IPS-18c (cell line): Measurements from ENCODE around the gene RBM4.

Source experiments
- H3K4me3 ChIP-seq: 2 replicates; pipeline ENCODE4 v1.7.0; 2013; ENCODE audit warnings: low read depth, mild to moderate bottlenecking, low read length, moderate library complexity; ENCODE audit not compliant: insufficient read depth
- H3K9me3 ChIP-seq: one replicate; pipeline ENCODE4 v1.6.1; 2013; ENCODE audit warnings: mild to moderate bottlenecking, low read length, moderate library complexity; ENCODE audit not compliant: control insufficient read depth, insufficient read depth

The RBM4 gene

DNA sequence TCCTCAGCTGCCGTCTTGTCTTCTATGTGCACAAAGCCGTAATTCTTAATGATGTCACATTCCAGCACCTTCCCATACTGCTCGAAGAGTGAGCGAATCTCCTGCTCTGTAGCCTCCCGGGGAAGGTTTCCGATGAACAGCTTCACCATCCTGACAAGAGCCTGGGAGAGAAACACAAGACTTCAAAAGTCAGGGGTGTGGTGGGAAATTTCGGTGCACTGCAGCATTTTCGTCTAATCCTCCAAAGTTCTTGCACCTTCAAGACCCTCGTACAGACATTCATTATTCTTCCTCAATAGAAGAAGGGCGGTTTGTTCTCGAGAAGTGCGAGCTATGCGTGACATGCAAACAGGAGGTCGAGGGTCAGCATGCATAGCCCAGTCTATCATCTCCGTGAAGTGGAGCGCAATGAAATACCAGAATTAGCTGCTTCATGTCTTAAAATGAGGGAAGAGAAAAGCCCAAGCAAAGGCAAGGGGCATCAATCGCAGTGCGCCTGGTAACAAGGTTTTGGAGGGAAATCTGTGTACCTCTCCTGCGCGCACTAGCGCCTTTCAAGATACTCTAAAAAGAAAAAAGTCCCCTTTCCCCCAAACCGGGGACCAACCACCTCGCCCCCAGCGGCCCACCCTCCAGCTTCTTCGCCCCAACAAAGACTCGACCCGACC is 38.6 kb downstream of the RBM4 start:
- Histone ChIP-seq H3K4me3 (peak overlapping the region; percentile 75), H3K9me3 (no peaks in the 10 kb centered on the region)

DNA sequence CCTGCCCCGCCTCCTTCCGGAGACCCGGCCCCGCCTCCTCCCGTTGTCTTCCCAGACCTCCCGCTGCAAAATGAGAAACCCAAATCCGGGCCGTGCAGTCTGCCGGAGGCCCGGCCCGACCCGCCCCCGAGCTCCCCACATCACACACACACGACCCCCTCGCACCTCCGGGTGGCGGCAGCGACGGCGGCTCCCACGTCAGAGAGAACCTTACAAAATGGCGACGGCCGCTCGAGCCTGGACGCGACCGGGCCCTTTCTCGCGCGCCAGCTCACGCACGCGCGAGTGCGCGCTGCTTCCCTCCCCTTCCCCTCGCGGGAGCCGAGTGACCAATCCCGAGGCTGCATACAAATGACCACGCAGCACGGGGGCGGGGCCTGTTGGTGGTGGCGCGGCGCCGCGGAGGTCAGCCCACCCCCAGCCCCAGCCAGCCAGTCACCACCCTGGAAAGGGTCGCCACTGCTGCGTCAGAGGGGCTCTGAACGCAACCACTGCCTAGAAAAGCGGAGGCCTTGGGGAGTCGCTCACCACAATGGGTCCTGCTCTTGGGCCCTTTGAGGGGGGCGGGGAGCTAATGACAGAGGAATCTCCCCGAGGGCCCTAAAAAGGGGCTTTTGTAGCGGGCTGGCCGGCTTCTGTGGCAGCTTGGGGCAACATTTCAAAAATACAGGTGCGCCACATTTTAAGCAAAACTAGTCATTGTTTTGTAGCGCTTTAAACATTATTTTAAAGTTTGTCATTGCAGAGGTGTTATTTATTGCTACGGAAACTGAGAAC is 39.3 kb downstream of the RBM4 start, which contains the start of gene RBM4B:
RBM4B (minus strand) TSS at position 289 of the 777 bp plus-strand sequence. CDS start 808 bp downstream, outside the sequence.
- peak within 1 kb of the TSS; percentile 75 for H3K4me3 ChIP-seq
- H3K9me3 ChIP-seq: no peaks in the 10 kb centered on the region

DNA sequence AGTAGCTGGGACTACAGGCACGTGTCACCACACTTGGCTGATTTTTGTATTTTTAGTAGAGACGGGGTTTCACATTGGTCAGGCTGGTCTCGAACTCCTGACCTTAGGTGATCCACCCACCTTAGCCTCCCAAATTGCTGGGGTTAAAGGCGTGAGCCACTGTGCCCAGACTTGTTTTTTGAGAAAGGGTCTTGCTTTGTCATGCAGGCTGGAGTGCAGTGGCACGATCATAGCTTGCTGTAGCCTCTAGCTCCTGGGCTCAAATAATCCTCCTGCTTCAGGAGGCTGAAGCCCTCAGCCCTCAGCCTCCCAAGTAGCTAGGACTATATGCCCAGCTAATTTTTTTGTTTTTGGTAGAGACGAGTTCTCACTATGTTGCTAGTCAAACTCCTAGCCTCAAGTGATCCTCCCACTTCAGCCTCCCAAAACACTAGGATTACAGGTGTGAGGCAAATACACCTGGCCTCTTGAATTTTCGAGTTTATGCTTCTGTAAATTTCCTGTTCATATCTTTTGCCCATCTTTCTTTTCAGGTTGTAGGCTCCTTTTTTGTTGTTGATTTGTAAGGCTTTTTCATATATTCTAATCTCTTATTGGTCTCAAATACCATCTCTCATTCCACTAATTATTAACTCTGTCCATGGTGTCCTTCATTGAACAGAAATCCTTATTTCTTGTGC is 42.6 kb downstream of the RBM4 start:
- H3K4me3 ChIP-seq: no peak overlapping the region
- H3K9me3 ChIP-seq: no peaks in the 10 kb centered on the region

DNA sequence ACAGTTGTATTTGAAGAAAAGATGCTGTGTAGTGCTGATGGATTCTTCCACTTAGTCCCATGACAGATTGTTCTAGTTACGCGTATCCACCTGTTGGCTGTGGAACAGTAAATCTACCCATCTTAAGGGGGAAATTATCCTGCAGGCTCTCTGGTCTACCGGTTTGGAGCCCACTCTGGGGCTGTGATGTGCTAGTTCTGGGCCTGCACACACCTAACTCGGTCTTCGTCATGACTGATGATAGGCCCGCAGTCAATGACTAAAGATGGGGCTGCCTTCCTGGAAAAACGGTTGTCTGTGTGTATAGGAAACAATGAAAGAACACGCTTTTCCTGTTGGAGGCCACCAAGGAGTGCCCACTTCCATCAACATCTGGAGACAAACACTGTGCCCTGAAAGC is 45.4 kb downstream of the RBM4 start:
- peaks cover 2% of the 10 kb centered on the region for H3K9me3 ChIP-seq

DNA sequence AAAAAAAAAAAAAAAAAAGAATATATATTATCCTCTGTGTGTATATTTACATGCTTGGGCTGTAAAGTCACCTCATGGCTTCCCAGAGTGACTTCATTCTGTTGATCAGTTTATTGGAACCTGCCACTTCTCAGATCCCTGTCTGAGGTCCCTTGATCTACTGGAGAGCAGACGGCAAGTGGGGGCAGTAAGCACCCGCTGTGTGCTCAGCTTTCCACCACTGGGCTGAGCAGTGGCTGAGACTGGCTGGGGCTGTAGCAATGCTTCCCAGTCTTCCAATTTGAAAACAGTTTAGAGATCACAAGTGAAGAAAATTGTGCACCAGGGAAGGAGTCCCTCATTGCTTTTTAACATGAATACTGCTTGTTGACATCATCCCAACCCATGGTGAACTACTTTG is 46.1 kb downstream of the RBM4 start:
- H3K4me3 ChIP-seq: no peak overlapping the region
- H3K9me3 ChIP-seq: peaks cover 2% of the 10 kb centered on the region

More for the DNA sequence above, 45.4 kb downstream of the RBM4 start:
- H3K4me3 ChIP-seq: no peak overlapping the region

DNA sequence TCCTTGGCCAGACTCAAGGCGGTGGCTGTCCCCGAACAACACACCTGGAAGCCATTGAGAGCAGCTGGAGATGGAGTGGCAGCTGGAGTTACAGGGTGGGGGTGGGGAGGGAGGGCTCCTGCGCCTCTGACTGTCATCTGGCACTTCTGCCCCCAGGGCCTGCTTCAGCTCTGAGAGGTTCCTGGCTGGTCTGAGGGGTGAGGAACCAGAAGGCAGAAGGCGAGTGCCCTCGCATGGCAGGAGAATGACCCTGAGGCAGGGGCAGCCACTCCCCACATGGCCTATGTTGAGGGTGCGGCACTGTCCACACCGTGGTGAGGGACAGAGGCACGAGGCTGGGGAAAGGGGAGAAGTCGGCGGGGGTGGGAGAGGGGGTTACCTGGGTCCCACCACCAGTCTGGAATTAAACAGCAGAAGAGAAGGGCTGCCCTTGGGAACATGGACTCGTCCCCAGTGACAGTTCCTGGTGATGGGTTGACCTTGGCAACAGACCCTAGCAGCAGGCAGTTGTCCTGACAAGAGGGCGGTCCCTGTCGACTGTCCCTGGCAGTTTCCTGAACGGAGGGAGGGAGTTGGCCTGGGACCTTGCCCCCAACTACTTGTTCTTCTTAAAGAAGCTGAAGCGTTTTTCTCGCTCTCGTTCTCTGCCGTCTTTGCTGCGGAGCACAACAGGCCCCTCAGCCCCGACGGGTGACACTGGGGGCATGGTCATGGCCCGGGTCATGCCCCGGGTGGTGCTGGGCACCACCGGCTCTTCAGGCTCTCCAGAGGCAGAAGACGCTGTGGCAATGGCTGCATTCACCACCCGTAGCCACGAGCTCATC is 47.0 kb downstream of the RBM4 start:
- H3K4me3 ChIP-seq: no peak overlapping the region
- H3K9me3 ChIP-seq: peaks cover 2% of the 10 kb centered on the region

DNA sequence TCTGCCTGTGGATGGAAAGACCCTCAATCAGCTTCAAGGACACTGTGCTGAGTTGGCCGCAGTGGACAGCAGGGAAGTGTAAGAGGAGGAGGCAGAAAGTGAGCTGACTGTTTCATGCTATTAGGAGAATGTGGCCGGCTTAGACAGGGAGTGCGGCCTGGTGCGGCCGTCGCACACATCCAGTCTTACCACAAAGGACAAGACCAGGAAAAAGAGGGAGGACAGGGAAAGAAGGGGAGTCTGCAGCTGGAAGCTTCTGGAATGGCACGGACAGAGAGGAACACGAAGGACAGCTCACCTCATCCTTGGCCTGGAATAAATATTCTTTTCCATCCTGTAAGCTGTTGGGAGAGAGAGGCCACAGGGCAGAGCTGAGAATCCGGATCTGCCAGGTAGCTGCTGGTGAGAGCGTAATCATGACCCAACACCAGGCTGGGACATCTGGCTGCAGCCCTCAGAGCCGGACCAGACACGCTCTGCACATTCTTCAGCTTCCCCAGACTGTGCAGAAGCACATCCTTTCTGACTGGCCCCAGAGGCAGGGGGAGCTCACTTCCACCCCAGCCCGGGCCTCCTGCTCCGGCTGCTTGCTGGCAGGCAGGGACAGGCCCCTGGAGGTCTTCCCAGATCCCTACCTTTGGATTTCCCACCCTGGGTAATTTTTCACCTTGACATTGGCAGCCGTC is 47.7 kb downstream of the RBM4 start:
- Histone ChIP-seq H3K9me3 (peaks cover 2% of the 10 kb centered on the region), H3K4me3 (no peak overlapping the region)

DNA sequence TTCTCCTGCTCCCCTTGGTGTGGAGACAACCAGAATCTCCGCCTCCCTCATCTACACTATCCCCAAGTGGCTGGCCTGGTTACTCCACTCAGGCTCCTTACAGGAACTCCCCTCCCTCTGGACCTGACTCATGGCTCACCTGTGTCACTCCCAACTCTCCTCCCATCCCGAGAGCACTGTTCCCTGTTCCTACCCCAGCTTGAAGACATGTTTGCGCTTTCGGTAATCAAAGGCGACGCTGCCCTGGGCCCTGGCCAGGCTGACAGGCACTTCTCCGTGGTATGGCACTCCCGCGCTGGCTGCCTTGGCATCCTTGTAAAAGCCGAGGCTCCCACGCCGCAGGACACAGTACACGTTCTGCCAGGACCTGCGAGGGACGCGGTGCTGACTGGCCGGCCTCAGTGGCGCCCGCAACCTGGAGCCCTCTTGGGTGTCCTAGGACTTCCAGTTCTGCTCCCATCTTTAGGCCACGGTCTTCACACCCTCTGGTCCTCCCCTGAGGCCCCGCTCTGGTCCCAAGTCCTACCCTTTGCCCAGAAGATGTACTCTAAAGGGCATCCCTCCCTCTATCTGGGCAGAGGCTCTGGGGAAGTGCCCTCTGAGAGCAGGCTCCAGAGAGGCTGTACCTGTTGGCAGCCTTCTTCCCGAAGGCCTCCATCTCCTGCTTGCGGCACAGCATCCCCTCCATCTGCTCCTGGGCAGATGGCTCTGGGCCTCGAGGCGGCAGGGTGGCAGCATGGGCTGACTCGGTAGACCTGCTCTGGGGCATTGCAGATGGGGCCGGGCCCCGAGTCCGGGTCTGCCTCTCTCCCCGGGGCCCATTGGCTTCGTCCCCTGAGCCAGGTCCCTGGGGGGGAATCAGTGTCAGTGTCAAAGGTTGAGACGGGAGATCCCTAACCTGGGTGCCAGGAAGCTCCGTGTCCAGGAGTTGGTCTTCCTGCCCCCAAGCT is 48.6 kb downstream of the RBM4 start:
- H3K4me3 ChIP-seq: no peak overlapping the region
- H3K9me3 ChIP-seq: peaks cover 2% of the 10 kb centered on the region

DNA sequence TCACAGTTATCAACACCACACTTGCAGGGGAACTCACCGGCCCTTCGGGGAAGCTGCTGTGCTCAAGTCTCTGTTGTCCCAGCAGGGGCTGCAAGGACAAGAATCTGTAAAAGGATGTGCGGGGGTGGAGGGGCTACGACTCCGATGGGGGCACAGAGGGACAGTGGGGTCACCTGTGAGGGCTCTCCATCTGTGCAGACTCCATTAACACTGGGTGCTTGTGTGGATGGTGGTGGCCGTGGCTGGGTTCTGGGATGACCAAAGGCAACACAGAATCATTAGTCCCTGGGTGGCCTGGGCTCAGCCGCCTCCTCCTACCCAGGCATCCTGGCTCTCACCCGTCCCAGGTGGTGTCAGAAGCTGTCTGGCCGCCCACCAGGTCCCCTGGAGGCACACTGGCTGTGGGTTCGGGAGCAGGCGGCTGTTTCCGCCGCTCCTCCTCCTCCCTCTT is 49.4 kb downstream of the RBM4 start:
- Histone ChIP-seq H3K4me3 (no peak overlapping the region), H3K9me3 (peaks cover 2% of the 10 kb centered on the region)

DNA sequence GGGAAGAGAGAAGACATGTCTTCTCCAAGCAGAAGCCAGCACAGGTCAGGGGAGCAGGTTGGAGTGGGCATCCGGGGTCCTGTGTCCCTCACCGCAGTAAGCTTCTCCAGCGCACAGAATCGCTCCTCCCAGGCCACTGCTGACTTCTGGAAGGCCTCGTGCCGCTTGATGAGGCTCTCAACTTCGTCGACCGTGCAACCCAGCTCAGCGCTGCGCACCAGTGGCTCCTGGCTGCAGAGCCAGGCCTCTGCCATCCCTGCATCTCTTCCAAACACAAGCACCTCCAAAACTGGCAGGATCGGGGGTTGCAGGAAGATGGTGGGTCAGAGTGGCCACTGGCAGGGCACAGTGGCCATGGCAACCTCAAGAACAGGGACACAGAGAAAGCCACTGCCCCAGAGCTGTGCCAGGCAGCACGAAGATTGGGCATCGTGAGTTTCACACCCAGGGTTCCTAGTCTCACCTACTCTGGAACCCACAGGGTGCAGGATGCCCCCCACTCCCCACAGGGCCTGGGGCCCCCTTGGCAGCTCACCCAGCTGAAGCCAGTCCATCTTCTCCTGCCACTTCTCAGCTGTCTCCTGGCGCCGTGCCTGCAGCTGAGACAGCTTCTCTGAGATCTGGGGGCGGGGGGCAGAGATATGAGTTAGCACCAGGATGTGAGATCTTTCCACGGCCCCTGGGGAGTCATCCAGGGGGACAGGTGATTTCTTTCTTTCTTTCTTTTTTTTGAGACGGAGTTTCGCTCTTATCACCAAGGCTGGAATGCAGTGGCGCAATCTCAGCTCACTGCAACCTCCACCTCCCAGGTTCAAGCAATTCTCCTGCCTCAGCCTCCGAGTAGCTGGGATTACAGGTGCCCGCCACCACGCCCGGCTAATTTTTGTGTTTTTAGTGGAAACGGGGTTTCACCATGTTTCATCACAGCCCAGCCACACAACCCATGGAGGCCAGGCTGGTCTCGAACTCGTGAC is 50.3 kb downstream of the RBM4 start:
- H3K4me3 ChIP-seq: no peak overlapping the region
- peaks cover 2% of the 10 kb centered on the region for H3K9me3 ChIP-seq

DNA sequence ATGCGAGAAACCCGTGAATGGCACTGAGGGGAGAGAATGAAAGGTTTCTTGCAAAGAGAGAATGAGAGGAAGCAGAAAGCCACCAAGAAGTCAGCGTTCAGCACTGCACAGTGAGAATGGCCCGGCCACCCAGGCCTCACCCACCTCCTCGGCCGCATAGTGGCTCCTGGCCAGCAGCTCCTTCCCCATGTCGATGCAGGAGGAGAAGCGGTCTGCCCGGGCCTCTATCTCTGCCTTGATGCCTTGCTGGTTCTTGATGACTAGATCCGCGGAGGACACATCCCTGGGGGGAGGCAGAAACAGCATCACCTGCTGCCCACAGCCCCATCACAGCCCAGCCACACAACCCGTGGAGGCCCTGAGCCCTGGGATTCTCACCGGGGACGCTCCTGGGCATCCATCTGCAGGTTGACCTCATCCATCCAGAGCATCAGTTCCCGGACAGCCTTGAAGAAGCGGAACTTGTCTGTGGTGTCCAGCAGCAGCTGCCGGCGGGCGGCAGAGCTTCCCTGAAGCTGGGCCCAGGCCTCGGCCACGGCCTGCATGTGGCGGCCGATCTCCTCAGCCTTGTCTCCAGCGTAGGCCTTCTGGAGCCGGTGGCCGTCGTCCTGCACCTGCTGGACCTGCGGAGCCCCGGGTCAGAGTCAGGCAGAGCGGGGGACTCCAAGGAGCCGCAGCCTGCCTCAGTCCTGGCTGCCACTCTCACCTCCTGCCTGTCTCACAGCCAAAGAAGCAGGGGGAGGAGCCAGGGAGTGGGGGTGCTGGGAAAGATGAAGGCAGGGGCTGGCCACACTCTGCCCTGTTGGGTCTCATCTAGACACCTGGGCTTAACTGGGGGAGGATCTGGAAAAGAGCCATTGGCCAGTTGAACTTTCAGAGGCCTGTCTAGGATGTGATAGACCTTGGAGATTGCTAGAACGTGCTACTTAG is 51.4 kb downstream of the RBM4 start:
- Histone ChIP-seq H3K4me3 (no peak overlapping the region), H3K9me3 (peaks cover 2% of the 10 kb centered on the region)

DNA sequence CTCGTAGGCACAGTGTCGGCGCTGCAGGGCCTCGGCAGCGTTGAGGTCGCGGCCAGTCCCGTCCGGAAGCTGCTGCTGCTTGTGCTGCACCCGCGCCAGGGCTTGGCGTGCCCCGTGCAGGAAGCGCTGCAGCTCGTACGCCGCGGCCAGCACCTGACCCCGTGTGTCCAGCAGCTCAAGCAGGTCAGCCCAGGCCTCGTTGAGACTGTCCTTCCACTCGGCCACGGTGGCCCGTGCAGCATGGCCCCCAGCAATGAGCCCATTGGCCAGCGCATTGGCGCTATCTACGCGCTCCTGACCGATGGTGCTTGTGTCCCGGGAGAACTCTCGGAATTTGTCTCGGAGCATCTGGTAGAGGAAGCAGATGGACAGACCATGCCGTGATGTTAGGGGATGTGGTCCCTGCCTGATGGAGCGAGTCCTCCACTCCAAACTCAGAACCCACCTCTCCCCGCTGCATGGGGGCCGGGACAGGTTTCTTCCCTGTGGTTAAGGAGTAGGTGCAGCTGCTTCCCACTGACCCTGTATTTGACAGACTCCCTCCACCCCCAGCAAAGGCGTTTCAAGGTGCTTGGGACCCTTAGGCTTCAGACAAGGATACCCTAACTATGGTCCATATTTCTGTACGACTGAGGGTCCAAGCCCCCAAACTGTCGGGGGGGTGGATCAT is 52.9 kb downstream of the RBM4 start:
- peaks cover 2% of the 10 kb centered on the region for H3K9me3 ChIP-seq
- no peak overlapping the region for H3K4me3 ChIP-seq

DNA sequence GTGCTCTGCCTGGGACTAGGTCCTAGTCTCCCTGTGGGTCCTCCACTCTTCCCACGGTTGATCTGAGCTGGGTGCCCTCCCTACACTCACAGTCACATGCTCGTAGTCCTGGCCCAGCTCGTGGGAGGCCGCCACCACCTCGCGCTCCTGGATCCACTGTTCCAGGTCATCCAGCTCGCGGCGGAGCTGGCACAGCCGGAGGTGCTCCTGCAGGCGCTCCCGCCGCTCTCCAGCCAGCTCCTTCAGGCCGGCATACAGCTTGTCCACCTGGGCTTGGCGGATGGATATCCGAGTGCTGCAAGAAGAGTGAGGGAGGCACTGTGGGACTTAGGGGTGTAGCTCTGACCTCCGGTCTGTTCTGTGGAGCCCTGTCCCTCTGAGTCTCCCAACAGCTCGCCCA is 53.9 kb downstream of the RBM4 start:
- H3K9me3 ChIP-seq: peaks cover 2% of the 10 kb centered on the region
- H3K4me3 ChIP-seq: no peak overlapping the region
